Activated T-cell treated with anti-CD3 and anti-CD28 coated beads, Interleukin-2, amount 50 U/mL, for 72 hours (primary cell): ENCODE data around the gene NPR1. TPM values are rescaled to one million over a fixed set of nuclear protein-coding genes. Genes with fewer than 3 reads are reported as not detected.
"Not testable (repeated sequence)": the region's sequence is repeated elsewhere in the genome, so short reads cannot be mapped to it uniquely, and the experiment has no call there.

ENCODE experiments used
- ATAC-seq, 2 donors: fragments of 150-1000 bp; cut with Tn5 transposase; replicated peaks in 1 of 2; 2 replicates each; pipeline ENCODE4 v1.10.0; 2021; ENCODE audit warnings: moderate library complexity in 2 of 2, mild to moderate bottlenecking in 1 of 2
- DNase-seq, 2 donors: peaks; one replicate each; pipeline ENCODE4 v3.0.0; 2021 to 2022; ENCODE audit warnings: mixed read lengths in 1 of 2
- H3K27ac Mint-ChIP-seq: one replicate; pipeline ENCODE4 v1.8.0; 2022; ENCODE audit warnings: mild to moderate bottlenecking, moderate library complexity, mixed read lengths
- H3K27me3 Mint-ChIP-seq: one replicate; pipeline ENCODE4 v1.8.0; 2022; ENCODE audit warnings: low read depth, mixed read lengths
- H3K36me3 Mint-ChIP-seq, 2 donors: one replicate each; pipeline ENCODE4 v1.8.0; 2022; ENCODE audit warnings: mixed read lengths in 2 of 2, mild to moderate bottlenecking in 1 of 2; ENCODE audit not compliant: insufficient read depth in 2 of 2
- H3K4me1 Mint-ChIP-seq: one replicate; pipeline ENCODE4 v1.8.0; 2022; ENCODE audit warnings: low read depth, mixed read lengths
- H3K4me3 Mint-ChIP-seq, 2 donors: one replicate each; pipeline ENCODE4 v1.8.0; 2022; ENCODE audit warnings: mild to moderate bottlenecking in 2 of 2, mixed read lengths in 2 of 2, moderate library complexity in 2 of 2
- H3K9me3 Mint-ChIP-seq, 2 donors: one replicate each; pipeline ENCODE4 v1.8.0; 2022; ENCODE audit warnings: mixed read lengths in 2 of 2
- total RNA-seq, 2 donors: library from RNA; stranded (reverse); gene quantifications; one replicate each; pipeline ENCODE4 v1.2.3, GENCODE V29; 2022

The NPR1 gene
- total RNA-seq, 2 donors from 2014 or later = 0.07 to 0.29 TPM

GRCh38 chr1:153696741-153697140, 18.3 kb downstream of the NPR1 start:
- H3K36me3 Mint-ChIP-seq = no peaks in the 10 kb centered on the region
- H3K27ac Mint-ChIP-seq = no peak overlapping the region
- no peak for ATAC-seq
- no peaks in the 10 kb centered on the region for H3K4me1 Mint-ChIP-seq
- DNase-seq = no peak
- no peaks in the 10 kb centered on the region for H3K27me3 Mint-ChIP-seq
- no peaks in the 10 kb centered on the region for H3K9me3 Mint-ChIP-seq
- H3K4me3 Mint-ChIP-seq = no peak overlapping the region

- Mint-ChIP-seq H3K4me3 (no peak overlapping the region), H3K27ac (no peak overlapping the region), H3K27me3 (no peaks in the 10 kb centered on the region), H3K4me1 (no peaks in the 10 kb centered on the region), H3K9me3 (no peaks in the 10 kb centered on the region), H3K36me3 (no peaks in the 10 kb centered on the region)
- no peak for ATAC-seq
- no peak for DNase-seq
Measured at GRCh38 chr1:153697191-153698019, 18.9 kb downstream of the NPR1 start.

GRCh38 chr1:153698020-153698922, 19.8 kb downstream of the NPR1 start:
- Mint-ChIP-seq H3K36me3 (no peaks in the 10 kb centered on the region), H3K27me3 (no peaks in the 10 kb centered on the region), H3K4me3 (no peak overlapping the region), H3K27ac (no peak overlapping the region), H3K4me1 (no peaks in the 10 kb centered on the region), H3K9me3 (no peaks in the 10 kb centered on the region)
- DNase-seq (no peak), ATAC-seq (no peak)

GRCh38 chr1:153698923-153699714, 20.6 kb downstream of the NPR1 start:
- H3K9me3 Mint-ChIP-seq = no peaks in the 10 kb centered on the region
- no peak overlapping the region for H3K4me3 Mint-ChIP-seq
- no peaks in the 10 kb centered on the region for H3K27me3 Mint-ChIP-seq
- no peak for DNase-seq
- no peaks in the 10 kb centered on the region for H3K36me3 Mint-ChIP-seq
- no peak overlapping the region for H3K27ac Mint-ChIP-seq
- H3K4me1 Mint-ChIP-seq = no peaks in the 10 kb centered on the region
- ATAC-seq = no peak

- Mint-ChIP-seq H3K9me3 (no peaks in the 10 kb centered on the region), H3K36me3 (no peaks in the 10 kb centered on the region), H3K4me1 (no peaks in the 10 kb centered on the region), H3K27me3 (no peaks in the 10 kb centered on the region), H3K4me3 (no peak overlapping the region), H3K27ac (no peak overlapping the region)
- ATAC-seq (no peak), DNase-seq (no peak)
Measured at GRCh38 chr1:153699768-153700167, 21.3 kb downstream of the NPR1 start.

- Mint-ChIP-seq H3K4me1 (no peaks in the 10 kb centered on the region), H3K4me3 (no peak overlapping the region), H3K9me3 (no peaks in the 10 kb centered on the region), H3K27ac (no peak overlapping the region), H3K27me3 (no peaks in the 10 kb centered on the region), H3K36me3 (no peaks in the 10 kb centered on the region)
- ATAC-seq = no peak
- no peak for DNase-seq
Measured at GRCh38 chr1:153705484-153705883, 27.0 kb downstream of the NPR1 start.

- Mint-ChIP-seq H3K36me3 (no peaks in the 10 kb centered on the region), H3K4me3 (no peak overlapping the region), H3K9me3 (no peaks in the 10 kb centered on the region), H3K27ac (no peak overlapping the region), H3K27me3 (no peaks in the 10 kb centered on the region), H3K4me1 (no peaks in the 10 kb centered on the region)
- ATAC-seq (no peak), DNase-seq (no peak)
Measured at GRCh38 chr1:153711026-153711425, 32.5 kb downstream of the NPR1 start.

GRCh38 chr1:153716211-153716610, 37.7 kb downstream of the NPR1 start:
- H3K4me1 Mint-ChIP-seq = peaks cover 16% of the 10 kb centered on the region
- DNase-seq, H3K4me3 Mint-ChIP-seq, H3K36me3 Mint-ChIP-seq, H3K27me3 Mint-ChIP-seq, H3K27ac Mint-ChIP-seq, ATAC-seq, H3K9me3 Mint-ChIP-seq: not testable (repeated sequence)

- Mint-ChIP-seq H3K27me3 (no peaks in the 10 kb centered on the region), H3K4me1 (peaks cover 16% of the 10 kb centered on the region), H3K4me3 (no peak overlapping the region), H3K36me3 (no peaks in the 10 kb centered on the region), H3K9me3 (no peaks in the 10 kb centered on the region), H3K27ac (no peak overlapping the region)
- DNase-seq = no peak
- peak; percentile 89 to 92 for ATAC-seq
Measured at GRCh38 chr1:153717330-153717729, 38.8 kb downstream of the NPR1 start.

GRCh38 chr1:153723687-153724086, 45.2 kb downstream of the NPR1 start:
- Mint-ChIP-seq H3K36me3 (no peaks in the 10 kb centered on the region), H3K27ac (no peak overlapping the region), H3K9me3 (no peaks in the 10 kb centered on the region), H3K4me1 (peaks cover 17% of the 10 kb centered on the region), H3K4me3 (no peak overlapping the region), H3K27me3 (no peaks in the 10 kb centered on the region)
- no peak for DNase-seq
- no peak for ATAC-seq

- not testable (repeated sequence) for H3K9me3 Mint-ChIP-seq, H3K4me3 Mint-ChIP-seq, H3K36me3 Mint-ChIP-seq, H3K27me3 Mint-ChIP-seq, DNase-seq, H3K27ac Mint-ChIP-seq, ATAC-seq
- peaks cover 25% of the 10 kb centered on the region for H3K4me1 Mint-ChIP-seq
Measured at GRCh38 chr1:153724634-153725033, 46.1 kb downstream of the NPR1 start.

- H3K4me1 Mint-ChIP-seq = peaks cover 51% of the 10 kb centered on the region
- H3K4me3 Mint-ChIP-seq = peak within 1 kb of the TSS; percentile 92 to 96
- DNase-seq = peak; percentile 97 to 100
- peak; percentile 98 to 99 for ATAC-seq
- H3K27ac Mint-ChIP-seq = peak within 1 kb of the TSS; percentile 79
- H3K9me3 Mint-ChIP-seq = no peaks in the 10 kb centered on the region
- no peaks in the 10 kb centered on the region for H3K27me3 Mint-ChIP-seq
- H3K36me3 Mint-ChIP-seq = peaks cover 3 to 5% of the 10 kb centered on the region in 2 donors
Measured at GRCh38 chr1:153727463-153728304, 49.2 kb downstream of the NPR1 start, which contains the start of gene INTS3. Gene INTS3, plus strand, starts transcription at chr1:153728050. Its CDS starts 585 bp downstream, at chr1:153728635.
